Measurements from ENCODE around the gene ADNP2.

DNA sequence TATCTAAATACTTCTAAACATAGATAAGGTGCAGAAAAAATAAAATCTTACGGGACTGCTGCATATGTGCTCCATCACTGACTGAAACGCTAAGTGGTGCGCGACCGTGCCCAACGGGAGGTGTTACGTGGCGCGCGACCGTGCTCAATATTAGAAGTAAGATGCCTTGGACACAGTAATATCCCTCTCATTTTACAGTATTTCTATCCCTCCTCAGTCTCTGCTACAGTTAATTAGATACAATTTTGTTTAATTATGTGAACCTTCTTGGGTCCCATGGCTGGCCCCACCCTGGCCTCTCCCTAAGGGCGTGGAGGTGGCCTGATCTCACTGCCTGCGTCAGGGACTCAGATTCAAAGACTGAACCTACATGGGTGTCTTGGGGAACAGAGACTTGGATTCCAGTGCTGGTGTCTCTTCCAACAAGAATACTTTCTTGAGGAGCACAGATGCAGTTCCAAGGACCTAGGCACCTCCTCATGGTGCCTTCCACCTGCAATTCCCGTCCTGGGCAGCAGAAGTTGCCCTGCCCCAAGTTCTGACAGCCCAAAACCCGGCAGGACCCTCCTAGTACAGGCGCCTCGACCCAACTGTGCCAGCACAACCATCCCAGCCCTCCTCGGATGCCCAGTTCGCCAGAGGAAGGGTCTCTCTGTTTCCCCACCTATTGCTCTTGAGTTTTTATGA is 79.0 kb downstream of the ADNP2 start:
- no peak for TF ChIP-seq POLR2A (IDR thresholded peaks at IDR 0.05)
- TF ChIP-seq, protein P1, sequence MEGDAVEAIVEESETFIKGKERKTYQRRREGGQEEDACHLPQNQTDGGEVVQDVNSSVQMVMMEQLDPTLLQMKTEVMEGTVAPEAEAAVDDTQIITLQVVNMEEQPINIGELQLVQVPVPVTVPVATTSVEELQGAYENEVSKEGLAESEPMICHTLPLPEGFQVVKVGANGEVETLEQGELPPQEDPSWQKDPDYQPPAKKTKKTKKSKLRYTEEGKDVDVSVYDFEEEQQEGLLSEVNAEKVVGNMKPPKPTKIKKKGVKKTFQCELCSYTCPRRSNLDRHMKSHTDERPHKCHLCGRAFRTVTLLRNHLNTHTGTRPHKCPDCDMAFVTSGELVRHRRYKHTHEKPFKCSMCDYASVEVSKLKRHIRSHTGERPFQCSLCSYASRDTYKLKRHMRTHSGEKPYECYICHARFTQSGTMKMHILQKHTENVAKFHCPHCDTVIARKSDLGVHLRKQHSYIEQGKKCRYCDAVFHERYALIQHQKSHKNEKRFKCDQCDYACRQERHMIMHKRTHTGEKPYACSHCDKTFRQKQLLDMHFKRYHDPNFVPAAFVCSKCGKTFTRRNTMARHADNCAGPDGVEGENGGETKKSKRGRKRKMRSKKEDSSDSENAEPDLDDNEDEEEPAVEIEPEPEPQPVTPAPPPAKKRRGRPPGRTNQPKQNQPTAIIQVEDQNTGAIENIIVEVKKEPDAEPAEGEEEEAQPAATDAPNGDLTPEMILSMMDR (IDR thresholded peaks at IDR 0.05) = no peak
- no peak for TF ChIP-seq EP300 (IDR thresholded peaks at IDR 0.05)

Measured in tibial nerve (tissue), 4 donors.